Lung (tissue), 12 donors: ENCODE results near the gene SLC26A9. TPM values are rescaled to one million over a fixed set of nuclear protein-coding genes. Genes with fewer than 3 reads are reported as not detected.
A peak's percentile ranks its signal among the peaks of the same experiment; 100 is the strongest.

Experiments used
- ATAC-seq: fragments of 200-7000 bp; cut with Tn5 transposase; one replicate; pipeline ENCODE4 v1.9.1; 2020; ENCODE audit warnings: moderate number of reproducible peaks; ENCODE audit not compliant: insufficient read depth, low FRiP score
- DNase-seq, 3 donors: peaks; one replicate each; pipeline ENCODE4 v3.0.0-alpha.2; 2013 to 2017
- H3K27ac ChIP-seq, 2 donors: one replicate each; pipeline ENCODE4 v1.5.1; 2013; ENCODE audit warnings: mild to moderate bottlenecking in 2 of 2, moderate library complexity in 2 of 2, control low read depth in 1 of 2, inconsistent platforms in 1 of 2, low read depth in 1 of 2, low read length in 1 of 2
- H3K27me3 ChIP-seq, 3 donors: one replicate each; pipeline ENCODE4 v1.5.1; 2013; ENCODE audit warnings: low read length in 2 of 3; ENCODE audit not compliant: control insufficient read depth in 3 of 3, insufficient read depth in 3 of 3
- H3K36me3 ChIP-seq, 4 donors: one replicate each; pipeline ENCODE4 v1.5.1; 2013; ENCODE audit warnings: low read length in 4 of 4, mild to moderate bottlenecking in 1 of 4, moderate library complexity in 1 of 4; ENCODE audit not compliant: control insufficient read depth in 4 of 4, insufficient read depth in 4 of 4
- H3K4me1 ChIP-seq, 5 donors: one replicate each; pipeline ENCODE4 v1.5.1; 2013; ENCODE audit warnings: low read length in 5 of 5, mild to moderate bottlenecking in 2 of 5, moderate library complexity in 1 of 5; ENCODE audit not compliant: control insufficient read depth in 5 of 5, insufficient read depth in 5 of 5
- H3K4me3 ChIP-seq: one replicate; pipeline ENCODE4 v1.5.1; 2013; ENCODE audit warnings: mild to moderate bottlenecking, control low read depth, moderate library complexity
- H3K9ac ChIP-seq, 2 donors: one replicate each; pipeline ENCODE4 v1.5.1; 2013; ENCODE audit warnings: low read length in 2 of 2, control low read depth in 1 of 2; ENCODE audit not compliant: insufficient read depth in 1 of 2
- H3K9me3 ChIP-seq, 4 donors: one replicate each; pipeline ENCODE4 v1.5.1; 2013; ENCODE audit warnings: low read length in 3 of 4, mild to moderate bottlenecking in 1 of 4, moderate library complexity in 1 of 4; ENCODE audit not compliant: control insufficient read depth in 4 of 4, insufficient read depth in 3 of 4
- CTCF ChIP-seq: IDR thresholded peaks from 2 replicates; pipeline ENCODE4 v1.5.1; 2012; ENCODE audit warnings: mild to moderate bottlenecking; ENCODE audit errors: control extremely low read depth, extremely low read depth
- WGBS, 2 donors: extraction: QIAGEN DNeasy Blood & Tissue Kit; methylation state at CpG; one replicate each; pipeline ENCODE4 v1.1.7; 2013; 5-methylcytosine and 5-hydroxymethylcytosine counted together
- polyA plus RNA-seq, 2 donors: library from polyadenylated mRNA; stranded (reverse); fragments of 200-250 nt; gene quantifications; one replicate each; pipeline ENCODE4 v1.2.1, GENCODE V29; 2013
- total RNA-seq, 2 donors: library from RNA; depleted of rRNA in 1 of 2; stranded (reverse); fragments of >200 nt in 1 of 2; gene quantifications; one replicate each; pipeline ENCODE4 v1.2.1, GENCODE V29; 2014 to 2021
- donor health status: control.
- donor health status: control.
- donor health status: Bipolar disorder and iron deficiency.
- donor health status: healthy.
- donor health status: DM: yes; HTN: yes; CAD: no.

Gene SLC26A9
- total and polyA plus RNA-seq, 4 donors = 0.14 to 30.3 (median 15.8) TPM

- ATAC-seq = no peak
- Histone ChIP-seq H3K27me3 (no peaks in the 10 kb centered on the region), H3K4me3 (no peak overlapping the region), H3K9me3 (no peaks in the 10 kb centered on the region), H3K36me3 (no peaks in the 10 kb centered on the region), H3K9ac (no peak overlapping the region), H3K27ac (peak overlapping the region; percentile 3 to 96), H3K4me1 (peaks cover 6 to 39% (median 23%) of the 10 kb centered on the region in 5 donors)
- no peak for TF ChIP-seq CTCF
- peak in 1 of 3 donors; percentile 10 for DNase-seq
- WGBS, 2 donors = 58 to 62% methylated on average over 10 of the region's 10 CpGs
Observed at GRCh38 chr1:205915354-205915990, 27.8 kb downstream of the SLC26A9 start.

- H3K4me1 ChIP-seq = peaks cover 6 to 33% (median 19%) of the 10 kb centered on the region in 5 donors
- H3K4me3 ChIP-seq = no peak overlapping the region
Observed at GRCh38 chr1:205914730-205915129, 28.5 kb downstream of the SLC26A9 start.

GRCh38 chr1:205914155-205914507 lies 29.1 kb downstream of the SLC26A9 start:
- no peak for TF ChIP-seq CTCF
- H3K36me3 ChIP-seq = no peaks in the 10 kb centered on the region
- H3K9me3 ChIP-seq = no peaks in the 10 kb centered on the region
- H3K27me3 ChIP-seq = no peaks in the 10 kb centered on the region
- ATAC-seq (no peak), DNase-seq (no peak)
- H3K27ac ChIP-seq = peak overlapping the region; percentile 0 to 96
- H3K9ac ChIP-seq = no peak overlapping the region
- no peak overlapping the region for H3K4me3 ChIP-seq
- peaks cover 6 to 27% (median 16%) of the 10 kb centered on the region in 5 donors for H3K4me1 ChIP-seq
- WGBS, 2 donors = 77 to 82% methylated on average over 2 of the region's 2 CpGs

More at GRCh38 chr1:205914730-205915129, 28.5 kb downstream of the SLC26A9 start:
- no peak for TF ChIP-seq CTCF
- peak overlapping the region in 1 of 2 donors; percentile 96 for H3K27ac ChIP-seq
- peak in 1 of 3 donors; percentile 12 for DNase-seq
- ATAC-seq = no peak
- H3K36me3 ChIP-seq = no peaks in the 10 kb centered on the region
- 64 to 78% methylated on average over 7 of the region's 7 CpGs for WGBS, 2 donors
- H3K9me3 ChIP-seq = no peaks in the 10 kb centered on the region
- no peaks in the 10 kb centered on the region for H3K27me3 ChIP-seq
- no peak overlapping the region for H3K9ac ChIP-seq
